ENCODE measurements around the gene VWF.

GRCh38 chr12:6082613-6083012 is 41.9 kb downstream of the VWF start:
- TF ChIP-seq CTCF (IDR thresholded peaks at IDR 0.05), result no peak
- TF ChIP-seq POLR2AphosphoS5 (IDR thresholded peaks at IDR 0.05), result no peak
- TF ChIP-seq POLR2A (IDR thresholded peaks at IDR 0.05; ENCODE audit: low read depth), result no peak
- TF ChIP-seq EP300 (IDR thresholded peaks at IDR 0.05), result no peak
